ENCODE data around the gene WNT2B.
"Not testable (repeated sequence)": the region's sequence is repeated elsewhere in the genome, so short reads cannot be mapped to it uniquely, and the experiment has no call there.

WNT2B gene

GRCh38 chr1:112508278-112509004, at the start of gene WNT2B:
TSS of gene WNT2B (plus strand) at chr1:112508965. CDS start at chr1:112509263, 298 bp downstream.
- DNase-seq, result peak; percentile 16

GRCh38 chr1:112460615-112461014, 48.1 kb upstream of the WNT2B start:
- DNase-seq, result no peak

- no peak for DNase-seq
Measured at GRCh38 chr1:112461200-112461871, 47.4 kb upstream of the WNT2B start.

GRCh38 chr1:112462953-112463279, 45.8 kb upstream of the WNT2B start:
- DNase-seq, result no peak

- no peak for DNase-seq
Measured at GRCh38 chr1:112464501-112464900, 44.3 kb upstream of the WNT2B start.

GRCh38 chr1:112465122-112465521, 43.6 kb upstream of the WNT2B start:
- no peak for DNase-seq

GRCh38 chr1:112466078-112466660, 42.6 kb upstream of the WNT2B start:
- peak; percentile 98 for DNase-seq

GRCh38 chr1:112470324-112470723, 38.4 kb upstream of the WNT2B start:
- not testable (repeated sequence) for DNase-seq

GRCh38 chr1:112470966-112471365, 37.8 kb upstream of the WNT2B start:
- DNase-seq, result peak; percentile 95

- DNase-seq, result peak; percentile 49
Measured at GRCh38 chr1:112472142-112472541, 36.6 kb upstream of the WNT2B start.

GRCh38 chr1:112477550-112477949, 31.2 kb upstream of the WNT2B start:
- no peak for DNase-seq

- no peak for DNase-seq
Measured at GRCh38 chr1:112478314-112478713, 30.5 kb upstream of the WNT2B start.

- not testable (repeated sequence) for DNase-seq
Measured at GRCh38 chr1:112486063-112486462, 22.7 kb upstream of the WNT2B start.

GRCh38 chr1:112487686-112488085, 21.1 kb upstream of the WNT2B start:
- DNase-seq, result peak; percentile 32

- DNase-seq, result no peak
Measured at GRCh38 chr1:112488141-112488540, 20.6 kb upstream of the WNT2B start.

- DNase-seq, result no peak
Measured at GRCh38 chr1:112492076-112492475, 16.7 kb upstream of the WNT2B start.

GRCh38 chr1:112493351-112493750, 15.4 kb upstream of the WNT2B start:
- no peak for DNase-seq

GRCh38 chr1:112496290-112496689, 12.5 kb upstream of the WNT2B start:
- no peak for DNase-seq

- peak; percentile 71 for DNase-seq
Measured at GRCh38 chr1:112501810-112502641, 6.7 kb upstream of the WNT2B start.

GRCh38 chr1:112502826-112503225, 5.9 kb upstream of the WNT2B start:
- DNase-seq, result no peak

GRCh38 chr1:112504001-112504660, 4.6 kb upstream of the WNT2B start:
- DNase-seq, result no peak

- DNase-seq, result no peak
Measured at GRCh38 chr1:112504661-112505399, 3.9 kb upstream of the WNT2B start.
